H1 (cell line): ENCODE data around the gene TRAPPC11. TPM values are rescaled to one million over a fixed set of nuclear protein-coding genes. Genes with fewer than 3 reads are reported as not detected.

Source experiments
- CTCF ChIA-PET: fragments of 300-600 bp; sonication (Branson Sonifier 250); formaldehyde crosslinking; loops from one replicate; lab custom pipeline; 2021; ENCODE audit not compliant: partially characterized antibody; lab: Charles Lee
- POLR2A ChIA-PET: fragments of 300-600 bp; sonication (Branson Sonifier 250); formaldehyde crosslinking; loops from one replicate; lab custom pipeline; 2021; ENCODE audit warnings: inconsistent platforms; ENCODE audit not compliant: partially characterized antibody; lab: Charles Lee
- DNase-seq, 2 experiments: peaks; one replicate each; pipeline versions ENCODE4 v3.0.0 to v3.0.0-alpha.2; 2010 to 2022; ENCODE audit warnings: low spot score in 2 of 2, low read depth in 1 of 2, mixed read lengths in 1 of 2
- FAIRE-seq: peaks from 2 replicates; lab custom pipeline; 2011; peaks lifted over from hg19 to GRCh38; lab: Jason Lieb, UNC
- H2AFZ ChIP-seq: 2 replicates; pipeline ENCODE4 v1.8.1; 2012; ENCODE audit warnings: low read length, inconsistent platforms
- H2AK5ac ChIP-seq: 2 replicates; pipeline ENCODE4 v1.6.1; 2013; ENCODE audit warnings: low read depth, low read length
- H2BK120ac ChIP-seq: replicated peaks from 2 replicates; pipeline ENCODE3; 2013; ENCODE audit warnings: low read depth, low read length, inconsistent platforms
- H2BK12ac ChIP-seq: 2 replicates; pipeline ENCODE4 v1.6.1; 2013; ENCODE audit warnings: low read depth, low read length
- H2BK15ac ChIP-seq: 2 replicates; pipeline ENCODE4 v1.6.1; 2013; ENCODE audit warnings: low read length
- H2BK20ac ChIP-seq: 2 replicates; pipeline ENCODE4 v1.6.1; 2013; ENCODE audit warnings: low read length
- H2BK5ac ChIP-seq: 2 replicates; pipeline ENCODE4 v1.6.1; 2013; ENCODE audit warnings: low read depth, low read length
- H3K14ac ChIP-seq: 2 replicates; pipeline ENCODE4 v1.6.1; 2013; ENCODE audit warnings: inconsistent platforms; ENCODE audit not compliant: insufficient read length
- H3K18ac ChIP-seq: 2 replicates; pipeline ENCODE4 v1.6.1; 2013; ENCODE audit warnings: low read length; ENCODE audit errors: extremely low read depth
- H3K23ac ChIP-seq: 2 replicates; pipeline ENCODE4 v1.6.1; 2013; ENCODE audit warnings: inconsistent platforms; ENCODE audit not compliant: insufficient read length
- H3K23me2 ChIP-seq: 2 replicates; pipeline ENCODE4 v1.6.1; 2013; ENCODE audit warnings: low read depth, low read length
- H3K27ac ChIP-seq: 2 replicates; pipeline ENCODE4 v1.6.1; 2011; ENCODE audit warnings: low read depth, low read length, inconsistent platforms
- H3K27me3 ChIP-seq, 4 experiments: replicated peaks in 1 of 4; 1 replicate in 1 of 4; 2 replicates in 3 of 4; pipeline versions ENCODE4 v1.6.1 to v1.8.1; 2011 to 2013; ENCODE audit warnings: low read length in 3 of 4, mild to moderate bottlenecking in 3 of 4, inconsistent platforms in 2 of 4, mixed read lengths in 2 of 4, moderate library complexity in 1 of 4; ENCODE audit not compliant: control insufficient read depth in 3 of 4, insufficient read depth in 3 of 4; ENCODE audit errors: extremely low read depth in 1 of 4
- H3K36me3 ChIP-seq, 4 experiments: 2 replicates each; pipeline versions ENCODE4 v1.6.1 to v1.8.1; 2011 to 2013; ENCODE audit warnings: mild to moderate bottlenecking in 4 of 4, low read length in 3 of 4, moderate library complexity in 2 of 4, control low read depth in 1 of 4, inconsistent platforms in 1 of 4; ENCODE audit not compliant: insufficient read depth in 4 of 4, control insufficient read depth in 2 of 4
- H3K4ac ChIP-seq: replicated peaks from 2 replicates; pipeline ENCODE3; 2013; ENCODE audit warnings: low read length, low read depth, mixed read lengths, inconsistent platforms; ENCODE audit not compliant: insufficient read length
- H3K4me1 ChIP-seq, 4 experiments: replicated peaks in 1 of 4; 1 replicate in 1 of 4; 2 replicates in 3 of 4; pipeline versions ENCODE4 v1.6.1 to v1.8.1; 2011 to 2013; ENCODE audit warnings: low read length in 3 of 4, inconsistent platforms in 2 of 4, mixed read lengths in 1 of 4; ENCODE audit not compliant: insufficient read depth in 4 of 4, control insufficient read depth in 3 of 4
- H3K4me2 ChIP-seq, 2 experiments: 2 replicates each; pipeline versions ENCODE4 v1.6.1 to v1.8.1; 2011 to 2013; ENCODE audit warnings: low read depth in 2 of 2, low read length in 2 of 2, control low read depth in 1 of 2, inconsistent platforms in 1 of 2, mild to moderate bottlenecking in 1 of 2; ENCODE audit not compliant: insufficient read depth in 1 of 2
- H3K4me3 ChIP-seq, 4 experiments: fragments of 200-600, 300-600 bp in 1 of 4; sonication (generic), shearing (Covaris generic), sonication (Bioruptor Twin) in 1 of 4; 2 replicates each; pipeline versions ENCODE4 v1.5.1 to v1.8.1; 2011 to 2016; ENCODE audit warnings: low read length in 4 of 4, low read depth in 3 of 4, control low read depth in 2 of 4, inconsistent platforms in 2 of 4, mild to moderate bottlenecking in 2 of 4, mixed read lengths in 1 of 4, moderate library complexity in 1 of 4; ENCODE audit not compliant: insufficient read depth in 2 of 4; ENCODE audit errors: extremely low read depth in 1 of 4
- H3K56ac ChIP-seq: replicated peaks from 2 replicates; pipeline ENCODE3; 2013; ENCODE audit warnings: low read depth, mild to moderate bottlenecking, mixed read lengths, low read length, inconsistent platforms; ENCODE audit not compliant: insufficient read length
- H3K79me1 ChIP-seq: 2 replicates; pipeline ENCODE4 v1.6.1; 2013; ENCODE audit warnings: low read depth, low read length, control low read depth
- H3K79me2 ChIP-seq, 2 experiments: 2 replicates each; pipeline versions ENCODE4 v1.6.1 to v1.8.1; 2012 to 2013; ENCODE audit warnings: low read length in 2 of 2, mild to moderate bottlenecking in 2 of 2, inconsistent platforms in 1 of 2; ENCODE audit not compliant: insufficient read depth in 2 of 2, control insufficient read depth in 1 of 2
- H3K9ac ChIP-seq, 4 experiments: replicated peaks in 1 of 4; 1 replicate in 1 of 4; 2 replicates in 3 of 4; pipeline versions ENCODE4 v1.6.1 to v1.8.1; 2011 to 2013; ENCODE audit warnings: low read depth in 3 of 4, low read length in 3 of 4, control low read depth in 2 of 4, mild to moderate bottlenecking in 2 of 4, moderate library complexity in 2 of 4, inconsistent platforms in 1 of 4; ENCODE audit errors: extremely low read depth in 1 of 4
- H3K9me3 ChIP-seq, 2 experiments: 2 replicates each; pipeline versions ENCODE4 v1.6.1 to v1.8.1; 2012 to 2013; ENCODE audit warnings: mild to moderate bottlenecking in 2 of 2, moderate library complexity in 2 of 2, control low read depth in 1 of 2, inconsistent platforms in 1 of 2, low read depth in 1 of 2, low read length in 1 of 2, mixed read lengths in 1 of 2; ENCODE audit not compliant: insufficient read depth in 2 of 2
- H4K20me1 ChIP-seq, 2 experiments: replicated peaks in 1 of 2; 2 replicates each; pipeline versions ENCODE3 to v1.8.1; 2011 to 2013; ENCODE audit warnings: inconsistent platforms in 2 of 2, low read length in 2 of 2, mild to moderate bottlenecking in 1 of 2; ENCODE audit not compliant: insufficient read depth in 2 of 2, control insufficient read depth in 1 of 2
- H4K5ac ChIP-seq: 2 replicates; pipeline ENCODE4 v1.6.1; 2013; ENCODE audit warnings: low read length, low read depth, mixed read lengths, inconsistent platforms; ENCODE audit not compliant: insufficient read length
- H4K8ac ChIP-seq: 2 replicates; pipeline ENCODE4 v1.8.0; 2013; ENCODE audit warnings: mild to moderate bottlenecking, moderate library complexity, low read length, inconsistent platforms; ENCODE audit not compliant: insufficient read depth; ENCODE audit errors: extremely low read depth
- H4K91ac ChIP-seq: replicated peaks from 2 replicates; pipeline ENCODE3; 2013; ENCODE audit warnings: low read length, mixed read lengths, inconsistent platforms; ENCODE audit not compliant: insufficient read length
- ATF2 ChIP-seq: IDR thresholded peaks from 2 replicates; pipeline ENCODE4 v1.6.1; 2012; ENCODE audit warnings: low read length, inconsistent platforms
- BACH1 ChIP-seq: IDR thresholded peaks from 2 replicates; pipeline ENCODE4 v1.6.1; 2012; ENCODE audit warnings: low read length, improper control_type of control experiment
- CREB1 ChIP-seq: IDR thresholded peaks from 2 replicates; pipeline ENCODE4 v1.6.1; 2012; ENCODE audit warnings: inconsistent platforms
- JUND ChIP-seq: IDR thresholded peaks from 2 replicates; pipeline ENCODE4 v1.6.1; 2011; ENCODE audit warnings: mild to moderate bottlenecking, improper control_type of control experiment, low read length
- KDM5A ChIP-seq: fragments of 200-600 bp; IDR thresholded peaks from 2 replicates; pipeline ENCODE4 v1.7.1; 2012; ENCODE audit warnings: mild to moderate bottlenecking, low read length, inconsistent platforms, mixed read lengths
- SIN3A ChIP-seq, 2 experiments: IDR thresholded peaks in 1 of 2; conservative IDR thresholded peaks in 1 of 2; 2 replicates each; pipeline ENCODE4 v1.6.1; 2011 to 2012; ENCODE audit warnings: low read length in 2 of 2, improper control_type of control experiment in 1 of 2, low read depth in 1 of 2, mild to moderate bottlenecking in 1 of 2
- TEAD4 ChIP-seq: IDR thresholded peaks from 2 replicates; pipeline ENCODE4 v1.6.1; 2012; ENCODE audit warnings: low read depth, low read length, inconsistent platforms, mixed read lengths
- polyA plus RNA-seq, 7 experiments: library from polyadenylated mRNA; depleted of rRNA in 3 of 7; stranded (reverse) in 5 of 7; unstranded in 2 of 7; fragments of >200 nt in 5 of 7; fragments of 200-250 nt in 2 of 7; gene quantifications; 1 replicate in 5 of 7; 2 replicates in 1 of 7; 4 replicates in 1 of 7; pipeline versions ENCODE4 v1.2.1 to v1.2.3, GENCODE V29; 2011 to 2013; ENCODE audit warnings: missing spikeins in 2 of 7, mixed read lengths in 2 of 7
- total RNA-seq: library from RNA; stranded (reverse); fragmentation: NEBNext Ultra II Directional; extraction: Animal tissue kit (Norgen Biotek cat#: 25700); gene quantifications from 2 replicates; pipeline ENCODE4 v1.2.1, GENCODE V29; 2021

The TRAPPC11 gene
- total and polyA plus RNA-seq, 2 of the 8 experiments (the other 6 are each of a cell fraction or from before 2014, with no cell fraction given) = 19.2 to 25.9 TPM

GRCh38 chr4:183691006-183691405, 31.9 kb downstream of the TRAPPC11 start:
- H3K14ac ChIP-seq = no peak overlapping the region
- no peak overlapping the region for H3K4me3 ChIP-seq
- H2AFZ ChIP-seq = no peak overlapping the region
- H4K20me1 ChIP-seq = no peaks in the 10 kb centered on the region
- no peak overlapping the region for H2BK20ac ChIP-seq
- no peak overlapping the region for H2BK12ac ChIP-seq
- H3K27ac ChIP-seq = no peak overlapping the region
- no peaks in the 10 kb centered on the region for H3K23me2 ChIP-seq
- FAIRE-seq (no peak), DNase-seq (no peak)
- no peak overlapping the region for H4K8ac ChIP-seq
- no peak overlapping the region for H3K23ac ChIP-seq
- H4K5ac ChIP-seq = no peak overlapping the region
- no peaks in the 10 kb centered on the region for H3K4me1 ChIP-seq
- CTCF ChIA-PET = interaction anchor here (1.6 kb wide), 1 partner anchor 11 kb away, joined by 4 read pairs; no protein-coding TSS in a partner anchor
- H3K9me3 ChIP-seq = no peaks in the 10 kb centered on the region
- no peaks in the 10 kb centered on the region for H3K27me3 ChIP-seq
- TF ChIP-seq SIN3A (conservative IDR thresholded peaks at IDR 0.05 in 1 of 2, IDR thresholded peaks at IDR 0.05 in 1 of 2; ENCODE audit: low read depth in 1 of 2, low read length in 2 of 2) = no peak
- TF ChIP-seq CREB1 = no peak
- no peak for TF ChIP-seq TEAD4
- TF ChIP-seq KDM5A = no peak
- TF ChIP-seq ATF2 = no peak
- TF ChIP-seq JUND = no peak
- no peak for TF ChIP-seq BACH1
- TF ChIP-seq, all 59 proteins: peak for 0
- Histone ChIP-seq H2AK5ac (no peak overlapping the region), H3K36me3 (peaks cover 5 to 67% (median 23%) of the 10 kb centered on the region in 4 experiments; a peak in 7 of 8 replicates), H4K91ac (no peak overlapping the region), H2BK5ac (no peak overlapping the region), H2BK15ac (no peak overlapping the region), H3K18ac (no peak overlapping the region), H3K4me2 (no peak overlapping the region), H3K56ac (no peak overlapping the region), H3K79me2 (no peaks in the 10 kb centered on the region), H3K4ac (no peak overlapping the region), H2BK120ac (no peak overlapping the region), H3K9ac (no peak overlapping the region), H3K79me1 (no peaks in the 10 kb centered on the region)
- POLR2A ChIA-PET = no interaction called here
